SH-SY5Y (cell line): Measurements from ENCODE around the gene SNX2.

ENCODE experiments used
- GATA2 ChIP-seq: IDR thresholded peaks from 2 replicates; pipeline ENCODE4 v1.6.1; 2011; ENCODE audit warnings: mild to moderate bottlenecking, low read depth, low read length
- GATA3 ChIP-seq: IDR thresholded peaks from 2 replicates; pipeline ENCODE4 v1.6.1; 2011; ENCODE audit warnings: low read depth, mild to moderate bottlenecking, low read length, moderate library complexity

DNA sequence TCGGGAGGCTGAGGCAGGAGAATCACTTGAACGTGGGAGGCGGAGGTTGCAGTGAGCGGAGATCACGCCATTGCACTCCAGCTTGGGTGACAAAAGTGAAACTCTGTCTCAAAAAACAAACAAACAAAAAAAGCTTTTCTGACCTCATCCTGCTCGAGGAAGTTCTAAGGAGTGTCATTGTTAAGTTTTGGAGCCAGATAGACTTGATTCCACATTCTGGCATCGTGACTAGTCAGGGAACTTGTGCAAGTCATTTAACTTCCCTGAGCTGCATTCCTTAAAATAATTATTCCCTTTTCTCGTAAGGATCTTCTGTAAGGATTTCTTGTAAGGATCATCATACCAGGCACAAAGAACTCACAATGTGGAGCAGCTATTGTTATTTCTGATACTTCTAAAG is 96.8 kb downstream of the SNX2 start:
- no peak for TF ChIP-seq GATA2
- no peak for TF ChIP-seq GATA3
